ENCODE measurements around the gene SLC17A7. TPM values are rescaled to one million over a fixed set of nuclear protein-coding genes. Genes with fewer than 3 reads are reported as not detected.

The SLC17A7 gene
- total and polyA plus RNA-seq, 9 of the 15 experiments (the other 6 are each of a cell fraction or from before 2014, with no cell fraction given) = 1.1 to 15.7 (median 2.4) TPM

- TF ChIP-seq, protein P1, sequence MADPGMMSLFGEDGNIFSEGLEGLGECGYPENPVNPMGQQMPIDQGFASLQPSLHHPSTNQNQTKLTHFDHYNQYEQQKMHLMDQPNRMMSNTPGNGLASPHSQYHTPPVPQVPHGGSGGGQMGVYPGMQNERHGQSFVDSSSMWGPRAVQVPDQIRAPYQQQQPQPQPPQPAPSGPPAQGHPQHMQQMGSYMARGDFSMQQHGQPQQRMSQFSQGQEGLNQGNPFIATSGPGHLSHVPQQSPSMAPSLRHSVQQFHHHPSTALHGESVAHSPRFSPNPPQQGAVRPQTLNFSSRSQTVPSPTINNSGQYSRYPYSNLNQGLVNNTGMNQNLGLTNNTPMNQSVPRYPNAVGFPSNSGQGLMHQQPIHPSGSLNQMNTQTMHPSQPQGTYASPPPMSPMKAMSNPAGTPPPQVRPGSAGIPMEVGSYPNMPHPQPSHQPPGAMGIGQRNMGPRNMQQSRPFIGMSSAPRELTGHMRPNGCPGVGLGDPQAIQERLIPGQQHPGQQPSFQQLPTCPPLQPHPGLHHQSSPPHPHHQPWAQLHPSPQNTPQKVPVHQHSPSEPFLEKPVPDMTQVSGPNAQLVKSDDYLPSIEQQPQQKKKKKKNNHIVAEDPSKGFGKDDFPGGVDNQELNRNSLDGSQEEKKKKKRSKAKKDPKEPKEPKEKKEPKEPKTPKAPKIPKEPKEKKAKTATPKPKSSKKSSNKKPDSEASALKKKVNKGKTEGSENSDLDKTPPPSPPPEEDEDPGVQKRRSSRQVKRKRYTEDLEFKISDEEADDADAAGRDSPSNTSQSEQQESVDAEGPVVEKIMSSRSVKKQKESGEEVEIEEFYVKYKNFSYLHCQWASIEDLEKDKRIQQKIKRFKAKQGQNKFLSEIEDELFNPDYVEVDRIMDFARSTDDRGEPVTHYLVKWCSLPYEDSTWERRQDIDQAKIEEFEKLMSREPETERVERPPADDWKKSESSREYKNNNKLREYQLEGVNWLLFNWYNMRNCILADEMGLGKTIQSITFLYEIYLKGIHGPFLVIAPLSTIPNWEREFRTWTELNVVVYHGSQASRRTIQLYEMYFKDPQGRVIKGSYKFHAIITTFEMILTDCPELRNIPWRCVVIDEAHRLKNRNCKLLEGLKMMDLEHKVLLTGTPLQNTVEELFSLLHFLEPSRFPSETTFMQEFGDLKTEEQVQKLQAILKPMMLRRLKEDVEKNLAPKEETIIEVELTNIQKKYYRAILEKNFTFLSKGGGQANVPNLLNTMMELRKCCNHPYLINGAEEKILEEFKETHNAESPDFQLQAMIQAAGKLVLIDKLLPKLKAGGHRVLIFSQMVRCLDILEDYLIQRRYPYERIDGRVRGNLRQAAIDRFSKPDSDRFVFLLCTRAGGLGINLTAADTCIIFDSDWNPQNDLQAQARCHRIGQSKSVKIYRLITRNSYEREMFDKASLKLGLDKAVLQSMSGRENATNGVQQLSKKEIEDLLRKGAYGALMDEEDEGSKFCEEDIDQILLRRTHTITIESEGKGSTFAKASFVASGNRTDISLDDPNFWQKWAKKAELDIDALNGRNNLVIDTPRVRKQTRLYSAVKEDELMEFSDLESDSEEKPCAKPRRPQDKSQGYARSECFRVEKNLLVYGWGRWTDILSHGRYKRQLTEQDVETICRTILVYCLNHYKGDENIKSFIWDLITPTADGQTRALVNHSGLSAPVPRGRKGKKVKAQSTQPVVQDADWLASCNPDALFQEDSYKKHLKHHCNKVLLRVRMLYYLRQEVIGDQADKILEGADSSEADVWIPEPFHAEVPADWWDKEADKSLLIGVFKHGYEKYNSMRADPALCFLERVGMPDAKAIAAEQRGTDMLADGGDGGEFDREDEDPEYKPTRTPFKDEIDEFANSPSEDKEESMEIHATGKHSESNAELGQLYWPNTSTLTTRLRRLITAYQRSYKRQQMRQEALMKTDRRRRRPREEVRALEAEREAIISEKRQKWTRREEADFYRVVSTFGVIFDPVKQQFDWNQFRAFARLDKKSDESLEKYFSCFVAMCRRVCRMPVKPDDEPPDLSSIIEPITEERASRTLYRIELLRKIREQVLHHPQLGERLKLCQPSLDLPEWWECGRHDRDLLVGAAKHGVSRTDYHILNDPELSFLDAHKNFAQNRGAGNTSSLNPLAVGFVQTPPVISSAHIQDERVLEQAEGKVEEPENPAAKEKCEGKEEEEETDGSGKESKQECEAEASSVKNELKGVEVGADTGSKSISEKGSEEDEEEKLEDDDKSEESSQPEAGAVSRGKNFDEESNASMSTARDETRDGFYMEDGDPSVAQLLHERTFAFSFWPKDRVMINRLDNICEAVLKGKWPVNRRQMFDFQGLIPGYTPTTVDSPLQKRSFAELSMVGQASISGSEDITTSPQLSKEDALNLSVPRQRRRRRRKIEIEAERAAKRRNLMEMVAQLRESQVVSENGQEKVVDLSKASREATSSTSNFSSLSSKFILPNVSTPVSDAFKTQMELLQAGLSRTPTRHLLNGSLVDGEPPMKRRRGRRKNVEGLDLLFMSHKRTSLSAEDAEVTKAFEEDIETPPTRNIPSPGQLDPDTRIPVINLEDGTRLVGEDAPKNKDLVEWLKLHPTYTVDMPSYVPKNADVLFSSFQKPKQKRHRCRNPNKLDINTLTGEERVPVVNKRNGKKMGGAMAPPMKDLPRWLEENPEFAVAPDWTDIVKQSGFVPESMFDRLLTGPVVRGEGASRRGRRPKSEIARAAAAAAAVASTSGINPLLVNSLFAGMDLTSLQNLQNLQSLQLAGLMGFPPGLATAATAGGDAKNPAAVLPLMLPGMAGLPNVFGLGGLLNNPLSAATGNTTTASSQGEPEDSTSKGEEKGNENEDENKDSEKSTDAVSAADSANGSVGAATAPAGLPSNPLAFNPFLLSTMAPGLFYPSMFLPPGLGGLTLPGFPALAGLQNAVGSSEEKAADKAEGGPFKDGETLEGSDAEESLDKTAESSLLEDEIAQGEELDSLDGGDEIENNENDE (IDR thresholded peaks at IDR 0.05; ENCODE audit: low read depth, low read length) = no peak
- no peak for TF ChIP-seq ELF2 (CRISPR knock-in tag; IDR thresholded peaks at IDR 0.05)
- no peak for TF ChIP-seq KDM1A (IDR thresholded peaks at IDR 0.05)
- no peak for TF ChIP-seq GATA2 (CRISPR knock-in tag; IDR thresholded peaks at IDR 0.05)
- peak; percentile 35; the same call in 1 of the 2 replicates for TF ChIP-seq ARID1B (IDR thresholded peaks at IDR 0.05)
- peak; percentile 87; the same call in 1 of the 2 replicates for TF ChIP-seq CTBP1 (IDR thresholded peaks at IDR 0.05; ENCODE audit: borderline replicate concordance)
- TF ChIP-seq ZNF23 (CRISPR knock-in tag; IDR thresholded peaks at IDR 0.05) = no peak
- TF ChIP-seq PPARD (CRISPR knock-in tag; IDR thresholded peaks at IDR 0.05) = no peak
- TF ChIP-seq EGR1 (conservative IDR thresholded peaks at IDR 0.05) = peak; percentile 33; the same call in 1 of the 2 replicates
- no peak for TF ChIP-seq ZNF778 (CRISPR knock-in tag; IDR thresholded peaks at IDR 0.05)
- no peak for TF ChIP-seq FOXA3 (CRISPR knock-in tag; conservative IDR thresholded peaks at IDR 0.05 in 1 of 2, IDR thresholded peaks at IDR 0.05 in 1 of 2)
- no peak for TF ChIP-seq DDX20 (tag; IDR thresholded peaks at IDR 0.05; ENCODE audit: low read depth)
- TF ChIP-seq SP1 (CRISPR knock-in tag; IDR thresholded peaks at IDR 0.05) = peak; percentile 66
- no peak for TF ChIP-seq ZBTB8A (IDR thresholded peaks at IDR 0.05; ENCODE audit: partially characterized antibody)
- TF ChIP-seq FOS (IDR thresholded peaks at IDR 0.05; ENCODE audit: extremely low read depth, insufficient read length) = no peak
- TF ChIP-seq, protein P2, sequence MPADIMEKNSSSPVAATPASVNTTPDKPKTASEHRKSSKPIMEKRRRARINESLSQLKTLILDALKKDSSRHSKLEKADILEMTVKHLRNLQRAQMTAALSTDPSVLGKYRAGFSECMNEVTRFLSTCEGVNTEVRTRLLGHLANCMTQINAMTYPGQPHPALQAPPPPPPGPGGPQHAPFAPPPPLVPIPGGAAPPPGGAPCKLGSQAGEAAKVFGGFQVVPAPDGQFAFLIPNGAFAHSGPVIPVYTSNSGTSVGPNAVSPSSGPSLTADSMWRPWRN (IDR thresholded peaks at IDR 0.05; ENCODE audit: low read depth) = no peak
- TF ChIP-seq NFIC (IDR thresholded peaks at IDR 0.05) = peak; percentile 40
- no peak for TF ChIP-seq ZNF384 (IDR thresholded peaks at IDR 0.05; ENCODE audit: low read depth, low read length)
- TF ChIP-seq TCF7L2 (IDR thresholded peaks at IDR 0.05; ENCODE audit: low read depth, low read length) = no peak
These were observed 32.7 kb upstream of the SLC17A7 start, which contains the start of gene FLT3LG (continued) for GRCh38 chr19:49473868-49474541.
